GM23248 (cell line): Measurements from ENCODE around the gene SMARCC1. TPM values are rescaled to one million over a fixed set of nuclear protein-coding genes. Genes with fewer than 3 reads are reported as not detected.

ENCODE experiments used
- DNase-seq: peaks from one replicate; pipeline ENCODE4 v3.0.0-alpha.2; 2015
- H2AFZ ChIP-seq: fragments of 200-600 bp; sonication (generic); 2 replicates; pipeline ENCODE4 v1.6.1; 2016; ENCODE audit warnings: antibody characterized with exemption
- H3F3A ChIP-seq: fragments of 200-600 bp; sonication (generic); 2 replicates; pipeline ENCODE4 v1.6.1; 2016; ENCODE audit warnings: mild to moderate bottlenecking, antibody characterized with exemption, mixed run types; ENCODE audit not compliant: insufficient read depth
- H3K27ac ChIP-seq: fragments of 200-600 bp; sonication (generic); 2 replicates; pipeline ENCODE4 v1.5.1; 2016; ENCODE audit warnings: mild to moderate bottlenecking
- H3K27me3 ChIP-seq: fragments of 200-600 bp; sonication (generic); replicated peaks from 2 replicates; pipeline ENCODE4 v1.6.1; 2016; ENCODE audit warnings: mild to moderate bottlenecking; ENCODE audit not compliant: insufficient read depth
- H3K36me3 ChIP-seq: fragments of 200-600 bp; sonication (generic); 2 replicates; pipeline ENCODE4 v1.6.1; 2016; ENCODE audit warnings: low read depth, mild to moderate bottlenecking
- H3K4me1 ChIP-seq: fragments of 200-600 bp; sonication (generic); 2 replicates; pipeline ENCODE4 v1.6.1; 2016; ENCODE audit warnings: mild to moderate bottlenecking; ENCODE audit not compliant: insufficient read depth
- H3K4me2 ChIP-seq: fragments of 200-600 bp; sonication (generic); one replicate; pipeline ENCODE4 v1.6.1; 2016; ENCODE audit warnings: mild to moderate bottlenecking; ENCODE audit not compliant: unreplicated experiment
- H3K4me3 ChIP-seq: fragments of 200-600 bp; sonication (generic); 2 replicates; pipeline ENCODE4 v1.5.1; 2016; ENCODE audit warnings: mild to moderate bottlenecking
- H3K79me2 ChIP-seq: fragments of 200-600 bp; sonication (generic); 2 replicates; pipeline ENCODE4 v1.6.1; 2016; ENCODE audit warnings: mild to moderate bottlenecking; ENCODE audit not compliant: insufficient read depth
- H3K9ac ChIP-seq: fragments of 200-600 bp; sonication (generic); 2 replicates; pipeline ENCODE4 v1.6.1; 2016; ENCODE audit warnings: mild to moderate bottlenecking
- H3K9me2 ChIP-seq: fragments of 200-600 bp; sonication (generic); 2 replicates; pipeline ENCODE4 v1.6.1; 2016; ENCODE audit warnings: mixed run types, mild to moderate bottlenecking, moderate library complexity; ENCODE audit not compliant: insufficient read depth
- H3K9me3 ChIP-seq: fragments of 200-600 bp; sonication (generic); one replicate; pipeline ENCODE4 v1.6.1; 2017; ENCODE audit warnings: low read depth
- H4K20me1 ChIP-seq: fragments of 200-600 bp; sonication (generic); 2 replicates; pipeline ENCODE4 v1.6.0; 2016; ENCODE audit not compliant: insufficient read depth
- EZH2 ChIP-seq: fragments of 200-600 bp; sonication (generic); IDR thresholded peaks from 2 replicates; pipeline ENCODE4 v1.6.1; 2018; ENCODE audit warnings: antibody characterized with exemption, mild to moderate bottlenecking; ENCODE audit not compliant: insufficient read depth, poor library complexity, severe bottlenecking
- EZH2phosphoT487 ChIP-seq: fragments of 200-600 bp; sonication (generic); IDR thresholded peaks from 2 replicates; pipeline ENCODE4 v1.6.1; 2018; ENCODE audit warnings: antibody characterized with exemption, moderate library complexity, mild to moderate bottlenecking, low read depth; ENCODE audit not compliant: insufficient read depth
- WGBS, 2 experiments: methylation state at CpG; one replicate each; pipeline ENCODE4 v1.1.6; 2015 to 2017; ENCODE audit warnings: low lambda C conversion rate in 2 of 2, low coverage in 1 of 2; ENCODE audit errors: missing lambda C conversion rate in 2 of 2; 5-methylcytosine and 5-hydroxymethylcytosine counted together
- in situ Hi-C: fragments of 300-500 bp; cut with MboI; formaldehyde crosslinking; loops from 2 replicates; pipeline ENCODE4 v1.15.0; 2020
- polyA plus RNA-seq: library from polyadenylated mRNA; unstranded; fragments of >200 nt; fragmentation: Nextera tagmentation; extraction: Ambion mirVana; gene quantifications from 2 replicates; pipeline ENCODE4 v1.2.1, GENCODE V29; 2016
- total RNA-seq: library from RNA; depleted of rRNA; stranded (reverse); fragments of >200 nt; shearing (Covaris generic); gene quantifications from 2 replicates; pipeline ENCODE4 v1.2.3, GENCODE V29; 2014

The SMARCC1 gene
- total and polyA plus RNA-seq, 2 experiments from 2014 or later, result 31.5 to 40.9 TPM

DNA sequence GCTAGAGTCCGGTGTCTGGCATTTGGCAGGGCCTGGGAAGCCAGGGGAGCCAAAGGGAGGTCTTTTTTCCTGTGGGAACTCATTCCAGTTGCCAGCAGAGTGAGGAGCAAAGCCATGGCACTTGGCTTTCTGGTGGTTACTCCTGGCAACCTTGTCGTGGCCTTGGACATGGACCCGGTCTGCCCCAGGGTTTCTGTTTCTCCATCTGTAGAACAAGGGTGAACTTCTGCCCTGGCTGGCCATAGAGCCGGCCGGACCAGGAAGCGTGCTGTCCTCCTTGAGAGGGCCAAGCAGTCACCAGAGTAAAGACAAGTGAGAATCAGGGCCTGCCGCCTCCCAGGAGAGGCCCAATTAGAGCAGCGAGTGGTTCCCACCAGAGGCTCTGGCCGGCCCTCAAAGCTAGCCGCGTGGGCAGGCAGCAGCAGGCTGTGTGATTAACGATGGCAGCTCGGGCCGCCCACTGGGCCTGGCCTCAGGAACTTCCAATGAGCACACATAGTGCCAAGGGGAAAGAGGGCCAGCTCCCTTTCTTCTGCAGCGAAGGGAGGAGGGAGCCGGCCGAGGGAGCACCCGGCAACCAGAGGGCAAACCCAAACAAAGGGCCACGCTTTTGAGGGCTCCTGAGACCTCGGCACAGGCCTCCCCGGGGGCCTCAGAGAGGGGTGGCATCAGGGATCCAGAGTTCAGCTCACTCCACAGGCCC, 239.1 kb downstream of the SMARCC1 start:
- Histone ChIP-seq H3K79me2 (no peaks in the 10 kb centered on the region), H3K27me3 (no peaks in the 10 kb centered on the region), H3K4me3 (no peak overlapping the region), H3K4me2 (no peak overlapping the region), H3K36me3 (no peaks in the 10 kb centered on the region), H3K27ac (no peak overlapping the region), H3K4me1 (no peaks in the 10 kb centered on the region), H3K9me3 (no peaks in the 10 kb centered on the region), H3K9ac (no peak overlapping the region), H3F3A (no peaks in the 10 kb centered on the region), H3K9me2 (no peaks in the 10 kb centered on the region), H4K20me1 (no peaks in the 10 kb centered on the region), H2AFZ (peak overlapping the region; percentile 78)
- in situ Hi-C loops, result no loop called here
- no peak for TF ChIP-seq EZH2phosphoT487
- no peak for TF ChIP-seq EZH2
- WGBS, 2 experiments, result 33 to 42% methylated on average over 20 to 21 of the region's 21 CpGs
- peak; percentile 70 for DNase-seq

DNA sequence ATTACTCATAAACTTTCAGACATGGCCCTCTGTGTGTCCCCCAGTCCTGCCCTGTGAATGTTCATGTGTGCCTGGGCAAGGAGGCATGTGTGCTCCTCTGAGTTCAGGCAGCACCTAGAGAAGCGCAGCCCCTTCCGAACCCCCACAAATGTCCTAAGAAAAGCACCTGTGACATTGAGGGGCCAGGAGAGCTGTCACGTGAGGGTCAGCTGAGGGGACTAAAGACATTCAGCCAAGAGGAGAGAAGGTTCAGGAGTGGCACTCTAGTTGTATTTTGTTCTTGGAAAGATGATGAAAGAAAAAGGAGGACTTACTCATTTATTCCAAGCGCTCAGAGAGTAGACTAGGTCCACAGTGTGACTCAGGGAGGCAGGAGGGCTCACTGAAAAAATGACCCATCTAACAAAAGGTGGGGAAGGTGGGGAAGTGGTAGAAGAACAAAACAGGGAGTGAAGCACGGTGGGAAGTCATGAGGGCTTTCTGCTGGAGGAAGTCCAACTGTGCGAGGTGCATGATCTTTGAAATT, 240.0 kb downstream of the SMARCC1 start:
- TF ChIP-seq EZH2phosphoT487 (no peak), EZH2 (no peak)
- Histone ChIP-seq H3K9me2 (no peaks in the 10 kb centered on the region), H3K79me2 (no peaks in the 10 kb centered on the region), H3K4me3 (no peak overlapping the region), H3K4me2 (no peak overlapping the region), H3K9me3 (no peaks in the 10 kb centered on the region), H3K27ac (no peak overlapping the region), H3F3A (no peaks in the 10 kb centered on the region), H3K4me1 (no peaks in the 10 kb centered on the region), H4K20me1 (no peaks in the 10 kb centered on the region), H3K9ac (no peak overlapping the region), H3K27me3 (no peaks in the 10 kb centered on the region), H2AFZ (no peak overlapping the region), H3K36me3 (no peaks in the 10 kb centered on the region)
- in situ Hi-C loops, result no loop called here
- peak; percentile 46 for DNase-seq
- 43 to 64% methylated on average over 6 of the region's 6 CpGs for WGBS, 2 experiments

DNA sequence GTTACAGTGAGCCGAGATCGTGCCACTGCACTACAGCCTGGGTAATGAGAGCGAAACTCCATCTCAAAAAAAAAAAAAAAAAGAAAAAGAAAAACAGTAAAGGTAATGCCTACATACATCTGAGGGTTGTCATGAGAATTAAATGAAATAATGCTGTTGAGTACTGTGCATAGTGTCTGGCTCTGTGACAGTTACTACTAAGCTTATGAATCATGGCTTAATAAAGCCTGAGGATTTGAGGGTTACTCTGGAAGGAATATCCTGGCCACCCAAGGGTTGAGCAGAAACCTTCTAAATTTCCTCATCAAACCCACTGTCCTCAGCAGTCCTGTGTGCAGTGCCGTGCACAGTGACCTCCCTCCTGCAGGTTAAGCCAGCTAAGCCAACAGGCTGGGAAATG, 241.4 kb downstream of the SMARCC1 start:
- Histone ChIP-seq H3K36me3 (no peaks in the 10 kb centered on the region), H3K4me3 (no peak overlapping the region), H3K9me2 (no peaks in the 10 kb centered on the region), H3F3A (no peaks in the 10 kb centered on the region), H3K9me3 (no peaks in the 10 kb centered on the region), H4K20me1 (no peaks in the 10 kb centered on the region), H2AFZ (no peak overlapping the region), H3K27me3 (no peaks in the 10 kb centered on the region), H3K27ac (no peak overlapping the region), H3K4me2 (no peak overlapping the region), H3K9ac (no peak overlapping the region), H3K79me2 (no peaks in the 10 kb centered on the region), H3K4me1 (no peaks in the 10 kb centered on the region)
- TF ChIP-seq EZH2phosphoT487, result no peak
- TF ChIP-seq EZH2, result no peak
- WGBS, 2 experiments, result 88 to 91% methylated on average over 3 to 4 of the region's 4 CpGs
- in situ Hi-C loops, result no loop called here
- DNase-seq, result peak; percentile 68

DNA sequence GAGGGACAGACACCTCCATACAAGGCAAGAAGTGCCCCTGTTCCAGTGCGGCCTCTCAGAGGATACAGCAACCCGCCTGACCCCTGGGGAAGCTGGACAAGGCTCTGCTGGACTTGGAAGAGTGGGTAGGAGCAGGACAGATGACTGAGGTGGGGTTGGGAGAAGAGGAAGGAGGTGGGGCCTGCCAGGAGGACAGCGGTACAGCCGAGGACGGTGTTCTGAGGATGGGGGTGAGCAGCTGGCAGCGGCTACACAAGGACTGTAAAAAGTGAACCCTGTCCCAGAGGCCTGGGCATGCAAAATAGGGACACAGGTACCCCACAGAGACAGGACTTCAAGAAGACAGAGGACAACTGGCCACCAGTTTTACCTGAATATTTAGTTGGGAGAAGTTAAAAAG, 244.7 kb downstream of the SMARCC1 start:
- Histone ChIP-seq H3F3A (no peaks in the 10 kb centered on the region), H3K4me2 (no peak overlapping the region), H3K27me3 (no peaks in the 10 kb centered on the region; the same call in 1 of the 2 replicates), H3K4me3 (no peak overlapping the region), H2AFZ (no peak overlapping the region), H3K36me3 (no peaks in the 10 kb centered on the region), H3K4me1 (no peaks in the 10 kb centered on the region), H4K20me1 (no peaks in the 10 kb centered on the region), H3K9ac (no peak overlapping the region), H3K79me2 (no peaks in the 10 kb centered on the region), H3K9me3 (no peaks in the 10 kb centered on the region), H3K9me2 (no peaks in the 10 kb centered on the region), H3K27ac (no peak overlapping the region)
- in situ Hi-C loops, result no loop called here
- TF ChIP-seq EZH2phosphoT487, result no peak
- no peak for TF ChIP-seq EZH2
- no peak for DNase-seq
- WGBS, 2 experiments, result 38 to 51% methylated on average over 6 of the region's 6 CpGs
